GM19397 (cell line): ENCODE measurements around the gene PSG7.
"Not testable (repeated sequence)": the region's sequence is repeated elsewhere in the genome, so short reads cannot be mapped to it uniquely, and the experiment has no call there.

Experiments used
- ATAC-seq: cut with Tn5 transposase; IDR thresholded peaks from one replicate; pipeline ENCODE4 v1.9.1; 2021; ENCODE audit warnings: mild to moderate bottlenecking, moderate library complexity; ENCODE audit not compliant: unreplicated experiment

PSG7 gene

GRCh38 chr19:42937107-42937506, at the start of gene PSG7:
Gene PSG7 (minus strand): TSS chr19:42937207. CDS start chr19:42937076, 131 bp downstream.
- not testable (repeated sequence) for ATAC-seq

DNA sequence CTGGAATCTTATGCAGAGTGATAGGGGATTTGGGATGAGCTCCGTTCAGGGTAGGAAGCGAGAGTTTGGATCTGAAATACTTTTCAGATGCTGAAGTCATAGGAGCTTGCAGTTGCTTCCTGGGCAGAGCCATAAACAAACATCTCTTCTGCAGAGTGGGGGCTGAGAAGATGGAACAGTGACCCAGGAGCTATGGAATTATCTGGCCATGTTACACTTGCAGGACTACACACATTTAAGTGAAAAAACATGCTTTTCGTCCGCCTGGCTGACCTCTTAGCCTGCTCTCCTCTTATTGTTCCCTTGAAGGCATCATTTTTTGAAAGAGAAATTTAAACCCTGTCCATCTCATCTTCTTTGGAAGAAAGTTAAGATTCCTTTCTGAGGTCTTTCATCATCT, 48.6 kb upstream of the PSG7 start:
- ATAC-seq = no peak

DNA sequence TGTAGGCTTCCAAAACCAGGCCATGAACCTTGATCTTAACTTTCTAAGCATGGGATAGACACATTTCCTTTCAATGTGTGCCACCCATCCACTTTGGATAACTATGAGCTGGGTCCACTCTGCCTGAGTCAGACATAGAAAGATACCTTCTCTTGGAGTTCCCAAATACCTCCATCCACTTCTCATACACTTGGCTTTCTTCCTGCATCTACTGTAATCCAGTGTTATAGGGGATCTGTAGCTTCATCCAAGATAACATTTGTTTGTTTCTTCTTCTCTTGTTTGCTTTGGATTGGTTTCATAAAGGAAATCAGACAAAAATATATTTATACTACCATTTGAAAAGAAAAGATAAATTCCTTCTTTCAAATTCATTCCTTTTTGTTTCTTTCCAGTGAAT, 45.1 kb upstream of the PSG7 start:
- not testable (repeated sequence) for ATAC-seq

DNA sequence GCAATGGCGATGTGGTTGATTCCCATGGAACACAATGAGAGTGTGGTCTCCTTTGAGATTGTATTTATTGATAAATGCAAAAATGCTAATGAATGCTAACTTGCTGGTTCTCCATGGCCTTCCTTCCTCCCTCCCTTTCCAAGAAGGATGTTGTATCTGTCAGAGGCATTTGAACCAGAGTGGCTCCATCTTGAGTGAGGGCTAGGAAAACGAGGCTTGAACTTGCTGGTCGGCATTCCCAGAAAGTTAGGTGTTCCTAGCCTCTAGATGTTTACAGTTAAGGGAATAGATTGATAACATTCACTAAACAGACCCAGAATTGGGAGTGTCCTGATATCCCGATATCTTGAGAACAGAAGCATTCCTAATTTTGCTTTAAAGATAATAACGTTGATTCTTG, 34.4 kb upstream of the PSG7 start:
- not testable (repeated sequence) for ATAC-seq

DNA sequence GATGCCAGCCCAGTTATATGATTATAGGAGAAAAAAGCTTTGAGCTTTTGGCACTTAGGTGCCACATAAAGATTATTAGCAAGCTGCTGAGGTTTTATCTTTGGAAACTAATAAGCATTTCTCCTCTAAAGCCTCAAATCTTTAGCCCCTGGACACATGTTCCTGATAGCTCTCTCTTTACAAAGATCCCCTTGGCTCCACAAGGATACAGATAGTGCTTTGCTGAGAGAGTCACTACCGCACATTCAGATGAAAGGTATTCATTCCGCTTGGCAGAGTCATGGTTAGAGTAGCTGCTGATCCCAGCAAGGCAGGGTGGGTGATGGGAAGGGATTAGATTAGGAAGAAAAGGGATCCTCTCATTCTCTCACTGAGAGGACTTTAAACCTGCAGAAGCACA, 28.2 kb upstream of the PSG7 start:
- ATAC-seq = no peak

- ATAC-seq = no peak
These were observed 24.1 kb upstream of the PSG7 start for GRCh38 chr19:42961119-42961518.

GRCh38 chr19:42952126-42952525, 15.1 kb upstream of the PSG7 start:
- not testable (repeated sequence) for ATAC-seq

- ATAC-seq = not testable (repeated sequence)
These were observed 14.5 kb upstream of the PSG7 start for GRCh38 chr19:42951476-42951875.

DNA sequence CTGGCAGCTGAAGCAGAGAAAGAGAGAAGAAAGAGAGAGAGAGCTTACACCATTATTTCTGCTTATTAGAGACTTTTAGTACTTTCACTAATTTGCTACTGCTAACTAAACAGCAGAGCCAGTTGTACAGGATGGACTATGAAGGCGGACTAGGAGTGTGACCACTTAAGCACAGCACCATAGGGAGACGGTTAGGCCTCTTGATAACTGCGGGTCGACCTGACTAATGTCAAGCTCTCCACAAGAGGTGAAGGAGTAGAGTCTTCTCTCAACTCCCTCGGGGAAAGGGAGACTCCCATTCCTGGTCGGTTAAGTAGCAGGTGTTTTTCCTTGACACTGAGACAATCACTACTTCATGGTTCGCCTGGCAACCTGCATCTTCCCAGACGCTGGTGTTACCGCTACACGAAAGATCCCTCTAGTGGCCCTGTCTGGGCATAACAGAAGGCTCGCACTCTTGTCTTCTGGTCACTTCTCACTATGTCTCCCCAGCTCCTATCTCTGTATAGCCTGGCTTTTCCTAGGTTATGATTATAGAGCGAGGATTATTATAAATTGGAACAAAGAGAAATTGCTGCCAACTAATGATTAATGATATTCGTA, 5.3 kb upstream of the PSG7 start:
- ATAC-seq = no peak

GRCh38 chr19:42934726-42935125, 2.3 kb downstream of the PSG7 start:
- ATAC-seq = not testable (repeated sequence)

DNA sequence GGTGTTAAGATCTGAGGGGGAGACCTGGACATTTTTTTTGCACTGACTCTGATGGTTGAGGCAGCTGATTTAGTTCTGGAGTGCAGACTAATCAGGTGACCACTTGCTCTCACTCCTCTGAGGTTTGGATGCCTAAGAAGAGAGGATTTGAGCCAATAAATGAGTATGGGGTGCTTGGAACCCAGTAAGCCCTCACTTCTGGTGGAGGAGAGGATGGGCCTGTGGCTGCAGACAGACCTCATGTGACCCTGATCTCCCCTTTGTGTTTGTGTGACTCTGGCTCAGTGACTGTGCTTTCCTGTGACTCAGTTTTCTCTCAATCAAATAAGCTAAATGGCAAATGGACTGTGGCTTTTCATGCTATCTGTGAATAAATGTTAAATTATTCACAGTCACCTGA, 2.8 kb downstream of the PSG7 start:
- ATAC-seq = not testable (repeated sequence)

DNA sequence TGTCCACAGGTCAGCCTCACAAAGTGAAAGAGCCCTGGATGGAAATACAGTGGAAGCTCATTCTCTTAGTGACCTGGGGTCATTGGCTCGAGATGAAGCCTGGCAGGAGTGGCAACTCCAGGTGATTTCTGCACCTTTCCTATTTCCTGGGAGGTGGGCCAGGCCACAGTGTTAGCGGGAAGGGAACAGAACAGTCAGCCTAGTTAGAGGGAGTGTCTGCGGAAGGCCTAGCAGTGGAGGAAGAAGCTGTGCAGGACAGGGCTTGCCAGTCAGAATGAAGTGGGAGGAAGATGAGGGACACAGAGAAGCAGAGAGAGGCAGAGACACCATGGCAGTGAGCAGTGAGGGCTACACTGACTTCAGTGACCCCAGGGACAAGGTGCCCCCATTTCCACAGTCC, 3.6 kb downstream of the PSG7 start:
- ATAC-seq = not testable (repeated sequence)

DNA sequence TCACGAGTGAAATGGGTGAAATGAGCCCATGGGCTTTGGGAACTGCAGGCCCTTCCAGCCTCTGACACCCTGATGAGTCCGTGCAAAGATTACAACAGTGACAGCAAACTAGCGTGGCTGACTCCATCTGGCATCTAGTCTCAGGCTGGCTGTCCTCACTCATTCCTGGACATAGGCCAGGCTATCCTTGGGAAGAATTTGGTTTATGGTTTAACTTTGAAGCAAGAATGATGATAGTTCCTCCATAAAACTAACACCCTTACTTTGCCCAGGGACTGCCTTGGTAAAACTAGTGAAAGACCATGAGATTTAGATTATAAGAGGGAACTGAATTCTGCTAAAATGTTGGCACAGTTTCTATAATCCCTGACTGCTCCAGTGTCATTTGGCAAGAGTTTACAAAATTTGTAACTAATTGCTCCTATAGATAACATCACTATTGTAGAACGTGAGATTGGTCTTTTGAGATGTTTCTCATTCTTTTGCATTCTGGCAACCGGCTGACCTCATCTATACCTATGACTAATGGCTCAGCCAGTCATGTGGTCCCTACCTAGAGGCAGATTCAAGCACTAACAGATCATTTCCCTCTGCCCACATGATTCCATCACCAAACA, 4.4 kb downstream of the PSG7 start:
- not testable (repeated sequence) for ATAC-seq

GRCh38 chr19:42930214-42930613, 6.8 kb downstream of the PSG7 start:
- not testable (repeated sequence) for ATAC-seq

DNA sequence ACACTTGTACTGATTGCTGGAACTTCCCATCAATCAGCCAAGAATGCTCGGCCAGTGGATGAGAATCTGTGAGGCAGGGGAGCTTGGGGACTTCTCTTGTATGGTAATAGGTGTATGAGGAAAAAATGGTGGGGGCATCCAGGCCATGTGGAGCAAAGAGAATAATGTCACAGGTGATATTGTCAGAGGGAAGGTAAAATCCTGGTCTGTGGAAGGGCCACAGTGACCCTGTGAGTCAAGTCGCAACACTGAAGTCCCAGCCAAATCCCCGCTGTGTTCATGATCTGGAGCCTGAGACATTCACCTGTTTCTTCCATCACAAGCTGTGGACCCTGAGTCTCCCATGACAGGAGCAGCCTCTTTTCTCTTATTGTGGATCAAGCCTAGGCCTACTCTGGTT, 8.1 kb downstream of the PSG7 start:
- ATAC-seq = no peak

DNA sequence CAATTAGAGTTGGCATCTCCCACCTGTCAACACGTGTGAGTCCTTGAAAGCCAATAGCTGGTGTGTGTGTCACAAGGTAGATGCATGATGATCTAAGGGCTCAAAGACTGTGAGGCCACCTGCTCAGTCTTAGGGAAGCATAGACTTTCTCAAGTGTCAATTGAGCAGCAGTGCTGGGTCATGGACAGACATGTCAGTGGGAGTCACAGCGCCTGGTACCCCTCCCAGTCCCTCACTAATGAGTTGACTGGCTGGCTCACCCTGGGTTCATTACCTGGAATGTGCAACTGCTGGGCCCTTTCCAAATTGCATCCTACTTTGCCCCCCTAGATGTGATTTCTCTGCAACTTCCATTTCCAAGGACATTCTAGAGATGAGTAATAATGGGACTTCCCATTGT, 10.2 kb downstream of the PSG7 start:
- no peak for ATAC-seq

GRCh38 chr19:42923106-42923505, 13.9 kb downstream of the PSG7 start:
- ATAC-seq = not testable (repeated sequence)

DNA sequence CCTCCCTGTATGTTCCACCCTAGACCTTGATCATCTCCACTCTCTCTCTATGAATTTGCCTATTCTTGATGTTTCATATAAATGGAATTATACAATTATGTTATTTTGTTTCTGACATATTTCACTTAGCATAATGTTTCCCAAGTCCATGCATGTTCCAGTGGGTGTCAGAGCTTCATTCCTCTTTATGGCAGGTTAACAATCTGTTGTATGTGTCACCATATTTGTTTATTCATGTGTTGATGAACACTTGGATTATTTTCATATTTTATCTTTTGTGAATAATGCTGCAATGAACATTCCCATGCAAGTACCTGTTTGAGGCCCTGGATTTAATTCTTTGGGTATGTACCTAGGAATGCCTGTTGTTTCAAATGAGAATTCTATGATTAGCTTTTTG, 16.0 kb downstream of the PSG7 start:
- ATAC-seq = not testable (repeated sequence)

DNA sequence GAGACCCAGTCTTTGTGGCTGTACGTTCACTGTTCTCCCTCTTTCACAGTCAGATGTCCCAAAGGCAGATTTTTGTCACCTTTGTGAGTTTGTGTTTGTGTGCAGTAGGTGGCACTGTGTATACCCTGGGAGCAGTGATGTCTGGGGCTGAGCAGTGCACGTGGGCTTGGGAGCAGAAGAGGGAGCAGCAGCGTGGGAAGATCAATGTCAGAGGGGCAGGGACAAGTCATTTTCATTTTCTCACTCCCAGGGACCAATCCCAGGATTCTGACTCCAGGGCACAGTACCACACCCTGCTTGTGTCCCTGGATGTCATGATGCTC, 17.3 kb downstream of the PSG7 start:
- no peak for ATAC-seq

- not testable (repeated sequence) for ATAC-seq
These were observed 17.8 kb downstream of the PSG7 start for GRCh38 chr19:42919070-42919756.

- ATAC-seq = not testable (repeated sequence)
These were observed 18.5 kb downstream of the PSG7 start for GRCh38 chr19:42918377-42919069.

- ATAC-seq = not testable (repeated sequence)
These were observed 19.4 kb downstream of the PSG7 start, which contains the start of gene PSG6 for GRCh38 chr19:42917634-42918033. Gene PSG6 (minus strand): TSS chr19:42917894. CDS start chr19:42917792, 102 bp downstream.
